Neural progenitor cell (in vitro differentiated cells): ENCODE data around the gene PIGR. TPM values are rescaled to one million over a fixed set of nuclear protein-coding genes. Genes with fewer than 3 reads are reported as not detected.

Experiments
- DNase-seq: peaks from one replicate; pipeline ENCODE4 v3.0.0-alpha.2; 2016; ENCODE audit warnings: low spot score
- H2AFZ ChIP-seq: fragments of 200-600 bp; sonication (generic); replicated peaks from 2 replicates; pipeline ENCODE4 v1.6.1; 2016; ENCODE audit warnings: antibody characterized with exemption
- H3F3A ChIP-seq: fragments of 200-600 bp; sonication (generic); 2 replicates; pipeline ENCODE4 v1.6.1; 2016; ENCODE audit warnings: antibody characterized with exemption, low read depth
- H3K27ac ChIP-seq: fragments of 200-600 bp; sonication (generic); 2 replicates; pipeline ENCODE4 v1.5.1; 2016; ENCODE audit warnings: mild to moderate bottlenecking
- H3K27me3 ChIP-seq: fragments of 200-600 bp; sonication (generic); 2 replicates; pipeline ENCODE4 v1.6.1; 2016; ENCODE audit warnings: mild to moderate bottlenecking, moderate library complexity
- H3K36me3 ChIP-seq: fragments of 200-600 bp; sonication (generic); 2 replicates; pipeline ENCODE4 v1.5.1; 2016
- H3K4me1 ChIP-seq: fragments of 200-600 bp; sonication (generic); 2 replicates; pipeline ENCODE4 v1.6.1; 2016; ENCODE audit warnings: mixed run types
- H3K4me2 ChIP-seq: fragments of 200-600 bp; sonication (generic); 2 replicates; pipeline ENCODE4 v1.6.1; 2016
- H3K4me3 ChIP-seq: fragments of 200-600 bp; sonication (generic); 2 replicates; pipeline ENCODE4 v1.5.1; 2016
- H3K79me2 ChIP-seq: fragments of 200-600 bp; sonication (generic); 2 replicates; pipeline ENCODE4 v1.6.1; 2016; ENCODE audit warnings: low read depth
- H3K9ac ChIP-seq: fragments of 200-600 bp; sonication (generic); 2 replicates; pipeline ENCODE4 v1.6.1; 2016
- H3K9me3 ChIP-seq: fragments of 200-600 bp; sonication (generic); 2 replicates; pipeline ENCODE4 v1.5.1; 2016; ENCODE audit warnings: low read depth
- H4K20me1 ChIP-seq: fragments of 200-600 bp; sonication (generic); 2 replicates; pipeline ENCODE4 v1.6.1; 2016; ENCODE audit warnings: low read depth
- H3K27ac Mint-ChIP-seq: 3 replicates; pipeline ENCODE4 v1.8.0; 2021; ENCODE audit warnings: mixed read lengths
- H3K27me3 Mint-ChIP-seq: 2 replicates; pipeline ENCODE4 v1.8.0; 2022; ENCODE audit warnings: low read depth, mild to moderate bottlenecking, inconsistent platforms, moderate library complexity, mixed read lengths; ENCODE audit not compliant: insufficient read depth
- H3K36me3 Mint-ChIP-seq: 3 replicates; pipeline ENCODE4 v1.8.0; 2021; ENCODE audit warnings: mixed read lengths
- H3K4me1 Mint-ChIP-seq: 3 replicates; pipeline ENCODE4 v1.8.0; 2021; ENCODE audit warnings: mixed read lengths
- H3K4me3 Mint-ChIP-seq: 3 replicates; pipeline ENCODE4 v1.8.0; 2021; ENCODE audit warnings: mild to moderate bottlenecking, moderate library complexity, mixed read lengths
- H3K9me3 Mint-ChIP-seq: 3 replicates; pipeline ENCODE4 v1.8.0; 2020; ENCODE audit warnings: mixed read lengths
- EZH2 ChIP-seq: fragments of 200-600 bp; sonication (generic); IDR thresholded peaks from 2 replicates; pipeline ENCODE4 v1.6.1; 2017; ENCODE audit warnings: antibody characterized with exemption, mild to moderate bottlenecking, moderate library complexity
- EZH2phosphoT487 ChIP-seq: fragments of 200-600 bp; sonication (generic); IDR thresholded peaks from 2 replicates; pipeline ENCODE4 v1.6.1; 2017; ENCODE audit warnings: antibody characterized with exemption
- total RNA-seq: library from RNA; depleted of rRNA; stranded (reverse); fragments of >200 nt; gene quantifications from 2 replicates; pipeline ENCODE4 v1.2.3, GENCODE V29; 2015; ENCODE audit warnings: low replicate concordance
- TF ChIP-seq, protein P1 (sequence below): fragments of 200-600 bp; sonication (generic); IDR thresholded peaks from 2 replicates; pipeline ENCODE4 v1.5.1; 2017; ENCODE audit warnings: antibody characterized with exemption, mild to moderate bottlenecking

The PIGR gene
- total RNA-seq, 1 donor from 2014 or later, result not detected

DNA sequence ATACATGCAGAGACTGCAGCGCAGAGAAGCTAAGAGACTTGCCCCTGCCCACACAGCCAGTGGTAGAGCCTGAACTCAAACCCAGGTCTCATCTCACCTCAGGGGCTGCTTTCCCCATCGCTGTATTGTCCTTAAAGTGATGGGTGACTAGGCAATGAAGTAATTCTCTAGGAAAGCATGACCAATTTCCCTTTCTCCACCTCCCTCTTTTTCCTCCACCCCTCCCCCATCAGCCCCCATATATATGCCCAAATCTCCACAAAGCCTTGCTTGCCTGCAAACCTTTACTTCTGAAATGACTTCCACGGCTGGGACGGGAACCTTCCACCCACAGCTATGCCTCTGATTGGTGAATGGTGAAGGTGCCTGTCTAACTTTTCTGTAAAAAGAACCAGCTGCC, 49.1 kb downstream of the PIGR start, which contains the start of gene IL24:
Gene IL24, plus strand, starts transcription at position 269 of the 400 bp plus-strand sequence. CDS start 390 bp downstream, outside the sequence.
- H3K27me3 ChIP-seq, result no peaks in the 10 kb centered on the region
- H3F3A ChIP-seq, result no peaks in the 10 kb centered on the region
- TF ChIP-seq EZH2 (no peak), EZH2phosphoT487 (no peak)
- TF ChIP-seq, protein P1, sequence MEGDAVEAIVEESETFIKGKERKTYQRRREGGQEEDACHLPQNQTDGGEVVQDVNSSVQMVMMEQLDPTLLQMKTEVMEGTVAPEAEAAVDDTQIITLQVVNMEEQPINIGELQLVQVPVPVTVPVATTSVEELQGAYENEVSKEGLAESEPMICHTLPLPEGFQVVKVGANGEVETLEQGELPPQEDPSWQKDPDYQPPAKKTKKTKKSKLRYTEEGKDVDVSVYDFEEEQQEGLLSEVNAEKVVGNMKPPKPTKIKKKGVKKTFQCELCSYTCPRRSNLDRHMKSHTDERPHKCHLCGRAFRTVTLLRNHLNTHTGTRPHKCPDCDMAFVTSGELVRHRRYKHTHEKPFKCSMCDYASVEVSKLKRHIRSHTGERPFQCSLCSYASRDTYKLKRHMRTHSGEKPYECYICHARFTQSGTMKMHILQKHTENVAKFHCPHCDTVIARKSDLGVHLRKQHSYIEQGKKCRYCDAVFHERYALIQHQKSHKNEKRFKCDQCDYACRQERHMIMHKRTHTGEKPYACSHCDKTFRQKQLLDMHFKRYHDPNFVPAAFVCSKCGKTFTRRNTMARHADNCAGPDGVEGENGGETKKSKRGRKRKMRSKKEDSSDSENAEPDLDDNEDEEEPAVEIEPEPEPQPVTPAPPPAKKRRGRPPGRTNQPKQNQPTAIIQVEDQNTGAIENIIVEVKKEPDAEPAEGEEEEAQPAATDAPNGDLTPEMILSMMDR, result no peak
- no peak for DNase-seq
- H3K79me2 ChIP-seq, result no peaks in the 10 kb centered on the region
- no peaks in the 10 kb centered on the region for H4K20me1 ChIP-seq
- Mint-ChIP-seq H3K27me3 (peaks cover 2% of the 10 kb centered on the region), H3K4me3 (no peak within 1 kb of the TSS), H3K36me3 (no peaks in the 10 kb centered on the region), H3K9me3 (no peaks in the 10 kb centered on the region), H3K4me1 (peaks cover 5% of the 10 kb centered on the region), H3K27ac (no peak within 1 kb of the TSS)
- no peak within 1 kb of the TSS for H3K27ac ChIP-seq
- no peaks in the 10 kb centered on the region for H3K36me3 ChIP-seq
- H3K9ac ChIP-seq, result no peak within 1 kb of the TSS
- no peak within 1 kb of the TSS for H2AFZ ChIP-seq
- no peak within 1 kb of the TSS for H3K4me2 ChIP-seq
- H3K9me3 ChIP-seq, result no peaks in the 10 kb centered on the region
- H3K4me3 ChIP-seq, result no peak within 1 kb of the TSS
- no peaks in the 10 kb centered on the region for H3K4me1 ChIP-seq

DNA sequence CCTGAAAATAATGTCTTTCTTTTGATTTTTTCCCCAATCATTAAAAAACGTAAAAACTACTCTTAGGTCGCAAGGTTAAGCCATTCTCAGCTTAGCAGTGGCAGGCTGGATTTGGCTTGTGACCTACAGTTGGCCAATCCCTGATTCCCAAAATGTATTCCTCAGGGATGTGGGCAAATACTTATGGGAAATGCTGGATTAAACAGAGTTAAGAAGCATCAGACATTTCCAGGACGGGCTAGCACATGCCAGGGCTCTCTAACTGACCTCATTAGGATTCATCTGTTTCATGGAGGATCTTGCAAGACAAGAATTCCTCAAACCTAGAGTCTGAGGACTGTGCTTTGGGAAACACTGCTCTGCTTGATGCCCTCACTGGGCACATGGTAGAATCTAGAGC, 50.0 kb downstream of the PIGR start:
- Mint-ChIP-seq H3K27ac (no peak overlapping the region), H3K36me3 (no peaks in the 10 kb centered on the region), H3K4me1 (peaks cover 5% of the 10 kb centered on the region), H3K4me3 (no peak overlapping the region), H3K27me3 (peaks cover 2% of the 10 kb centered on the region), H3K9me3 (no peaks in the 10 kb centered on the region)
- DNase-seq, result no peak
- H3K36me3 ChIP-seq, result no peaks in the 10 kb centered on the region
- no peak for TF ChIP-seq EZH2
- no peaks in the 10 kb centered on the region for H3K9me3 ChIP-seq
- no peaks in the 10 kb centered on the region for H3F3A ChIP-seq
- no peaks in the 10 kb centered on the region for H3K79me2 ChIP-seq
- H3K4me3 ChIP-seq, result no peak overlapping the region
- no peak overlapping the region for H2AFZ ChIP-seq
- no peak overlapping the region for H3K4me2 ChIP-seq
- no peak overlapping the region for H3K27ac ChIP-seq
- H4K20me1 ChIP-seq, result no peaks in the 10 kb centered on the region
- H3K27me3 ChIP-seq, result no peaks in the 10 kb centered on the region
- no peaks in the 10 kb centered on the region for H3K4me1 ChIP-seq
- no peak overlapping the region for H3K9ac ChIP-seq

DNA sequence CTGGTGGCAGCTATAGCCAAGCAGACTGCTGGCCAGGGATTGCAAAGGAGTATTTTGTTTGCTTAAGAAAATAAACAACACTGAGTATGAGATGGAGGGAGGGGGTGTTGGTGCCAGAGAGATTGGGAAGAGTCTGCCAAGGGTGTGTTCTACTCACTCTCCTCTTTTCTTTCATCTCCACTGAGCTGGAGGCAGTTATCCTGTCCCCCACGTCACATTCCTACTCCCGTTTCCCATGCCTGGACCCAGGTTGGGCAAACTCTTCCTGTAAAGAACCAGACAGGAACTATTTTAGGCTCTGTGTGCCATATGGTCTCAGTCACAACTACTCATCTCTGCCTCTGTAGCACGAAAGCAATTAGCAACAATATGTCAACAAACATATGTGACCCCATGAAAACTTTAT, 50.4 kb downstream of the PIGR start:
- no peaks in the 10 kb centered on the region for H3K79me2 ChIP-seq
- no peak overlapping the region for H3K4me2 ChIP-seq
- TF ChIP-seq EZH2 (no peak), EZH2phosphoT487 (no peak)
- TF ChIP-seq, protein P1, result no peak
- H3F3A ChIP-seq, result no peaks in the 10 kb centered on the region
- no peak overlapping the region for H3K4me3 ChIP-seq
- H3K27ac Mint-ChIP-seq, result no peak overlapping the region
- H4K20me1 ChIP-seq, result no peaks in the 10 kb centered on the region
- H3K9me3 ChIP-seq, result no peaks in the 10 kb centered on the region
- H3K4me3 Mint-ChIP-seq, result no peak overlapping the region
- H3K9me3 Mint-ChIP-seq, result no peaks in the 10 kb centered on the region
- H3K36me3 Mint-ChIP-seq, result no peaks in the 10 kb centered on the region
- peaks cover 3% of the 10 kb centered on the region for H3K27me3 Mint-ChIP-seq
- H3K27ac ChIP-seq, result no peak overlapping the region
- peaks cover 5% of the 10 kb centered on the region for H3K4me1 Mint-ChIP-seq
- no peaks in the 10 kb centered on the region for H3K36me3 ChIP-seq
- no peak overlapping the region for H3K9ac ChIP-seq
- no peaks in the 10 kb centered on the region for H3K27me3 ChIP-seq
- DNase-seq, result no peak
- no peaks in the 10 kb centered on the region for H3K4me1 ChIP-seq
- H2AFZ ChIP-seq, result no peak overlapping the region

DNA sequence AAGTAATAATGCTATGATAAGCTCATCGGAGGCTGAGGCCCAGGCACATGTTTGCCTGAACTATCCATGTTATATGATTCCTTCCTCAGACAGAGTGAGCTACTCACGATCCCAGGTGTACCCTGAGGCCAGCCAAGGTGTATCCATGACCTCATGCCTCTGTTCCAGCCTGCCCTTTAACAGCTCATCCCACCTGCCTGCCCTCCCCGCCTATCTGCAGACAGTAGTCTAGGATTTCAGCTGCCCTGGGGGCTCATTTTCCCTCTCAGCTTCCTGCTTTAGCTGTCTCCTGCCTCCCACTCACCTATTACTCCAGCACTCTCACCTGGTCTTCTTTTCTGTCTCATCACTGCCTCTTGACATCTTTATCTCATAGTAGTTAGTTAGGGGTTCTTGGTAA, 50.9 kb downstream of the PIGR start:
- no peak overlapping the region for H2AFZ ChIP-seq
- Mint-ChIP-seq H3K4me1 (peaks cover 5% of the 10 kb centered on the region), H3K27me3 (peaks cover 4% of the 10 kb centered on the region), H3K27ac (no peak overlapping the region), H3K4me3 (no peak overlapping the region), H3K9me3 (no peaks in the 10 kb centered on the region), H3K36me3 (no peaks in the 10 kb centered on the region)
- H3K36me3 ChIP-seq, result no peaks in the 10 kb centered on the region
- H3F3A ChIP-seq, result no peaks in the 10 kb centered on the region
- H3K79me2 ChIP-seq, result no peaks in the 10 kb centered on the region
- no peak overlapping the region for H3K4me3 ChIP-seq
- no peak overlapping the region for H3K4me2 ChIP-seq
- H3K9ac ChIP-seq, result no peak overlapping the region
- H4K20me1 ChIP-seq, result no peaks in the 10 kb centered on the region
- H3K27me3 ChIP-seq, result no peaks in the 10 kb centered on the region
- no peak overlapping the region for H3K27ac ChIP-seq
- DNase-seq, result no peak
- no peaks in the 10 kb centered on the region for H3K4me1 ChIP-seq
- TF ChIP-seq EZH2 (no peak), EZH2phosphoT487 (no peak)
- TF ChIP-seq, protein P1, result no peak
- no peaks in the 10 kb centered on the region for H3K9me3 ChIP-seq
